Measurements from ENCODE around the gene TMED9. TPM values are rescaled to one million over a fixed set of nuclear protein-coding genes. Genes with fewer than 3 reads are reported as not detected.

Gene TMED9
- polyA plus RNA-seq (ENCODE audit: low read depth in 6 of 6) = 100 to 1,000 TPM in 3 of 6 donors, 10 to 100 TPM in 3; 86.8 to 108 (median 99.4) TPM

DNA sequence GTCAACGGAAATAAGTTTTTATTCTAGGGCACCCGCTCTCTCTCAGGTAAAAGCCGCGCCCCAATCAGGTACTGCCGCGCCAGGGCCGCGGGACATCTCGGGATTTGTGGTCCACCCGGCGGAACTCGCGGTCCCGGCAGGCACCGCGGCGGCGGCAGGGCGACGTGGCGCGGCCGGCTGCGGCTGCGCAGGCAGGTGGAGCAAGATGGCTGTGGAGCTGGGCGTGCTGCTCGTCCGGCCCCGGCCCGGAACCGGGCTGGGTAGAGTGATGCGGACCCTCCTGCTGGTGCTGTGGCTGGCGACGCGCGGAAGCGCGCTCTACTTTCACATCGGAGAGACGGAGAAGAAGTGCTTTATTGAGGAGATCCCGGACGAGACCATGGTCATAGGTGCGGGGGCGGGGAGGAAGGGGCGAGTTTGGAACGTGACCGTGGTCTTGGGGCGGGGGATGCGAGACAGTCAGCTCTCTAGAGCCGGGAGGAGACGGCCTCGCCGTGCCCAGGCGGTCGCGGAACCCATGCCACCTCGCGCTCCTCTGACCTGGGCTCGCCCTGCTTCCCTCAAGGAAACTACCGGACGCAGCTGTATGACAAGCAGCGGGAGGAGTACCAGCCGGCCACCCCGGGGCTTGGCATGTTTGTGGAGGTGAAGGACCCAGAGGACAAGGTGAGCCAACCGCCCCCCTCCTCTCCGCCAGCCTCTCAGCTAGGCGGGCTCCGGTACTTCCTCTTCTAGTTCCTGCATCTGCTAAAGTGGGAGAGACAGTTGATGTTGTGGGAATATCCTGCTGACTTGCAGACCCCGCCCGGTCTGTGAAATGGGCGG is at the start of gene TMED9:
TSS of gene TMED9 (plus strand) at position 194 of the 825 bp plus-strand sequence. CDS start at position 206, 12 bp downstream.
- peak within 1 kb of the TSS; percentile 90 to 99 (median 96) for H3K27ac Mint-ChIP-seq
- DNase-seq (peak; percentile 90), ATAC-seq (ENCODE audit: low read depth in 2 of 2) (peak; percentile 96)
- H3K4me1 Mint-ChIP-seq = peaks cover 19 to 28% (median 22%) of the 10 kb centered on the region in 3 donors
- H3K27me3 Mint-ChIP-seq = peaks cover 0 to 27% (median 15%) of the 10 kb centered on the region in 3 donors
- no peaks in the 10 kb centered on the region for H3K9me3 Mint-ChIP-seq
- peak within 1 kb of the TSS; percentile 88 to 99 (median 95) for H3K4me3 Mint-ChIP-seq
- peaks cover 3 to 23% of the 10 kb centered on the region in 2 donors for H3K36me3 Mint-ChIP-seq

- peaks cover 13 to 18% (median 17%) of the 10 kb centered on the region in 3 donors for H3K4me1 Mint-ChIP-seq
- no peaks in the 10 kb centered on the region for H3K27me3 Mint-ChIP-seq
- no peak for DNase-seq
- H3K27ac Mint-ChIP-seq = peak overlapping the region in 3 of 6 donors; percentile 21 to 60 (median 39)
- ATAC-seq (ENCODE audit: low read depth in 2 of 2) = no peak
- peaks cover 5 to 6% of the 10 kb centered on the region in 2 donors for H3K36me3 Mint-ChIP-seq
- no peaks in the 10 kb centered on the region for H3K9me3 Mint-ChIP-seq
- no peak overlapping the region for H3K4me3 Mint-ChIP-seq
Observed at GRCh38 chr5:177542816-177543465, 49.1 kb upstream of the TMED9 start.

- no peaks in the 10 kb centered on the region for H3K36me3 Mint-ChIP-seq
- DNase-seq (no peak), ATAC-seq (ENCODE audit: low read depth in 2 of 2) (no peak)
- H3K4me1 Mint-ChIP-seq = peaks cover 27 to 35% (median 34%) of the 10 kb centered on the region in 3 donors
- H3K9me3 Mint-ChIP-seq = no peaks in the 10 kb centered on the region
- H3K27ac Mint-ChIP-seq = peak overlapping the region in 1 of 6 donors; percentile 37
- H3K27me3 Mint-ChIP-seq = no peaks in the 10 kb centered on the region
- no peak overlapping the region for H3K4me3 Mint-ChIP-seq
Observed at GRCh38 chr5:177545487-177546257, 46.3 kb upstream of the TMED9 start.

GRCh38 chr5:177546258-177546741 is 45.7 kb upstream of the TMED9 start:
- Mint-ChIP-seq H3K4me1 (peaks cover 23 to 37% (median 35%) of the 10 kb centered on the region in 3 donors), H3K36me3 (no peaks in the 10 kb centered on the region), H3K9me3 (no peaks in the 10 kb centered on the region), H3K27ac (no peak overlapping the region), H3K27me3 (no peaks in the 10 kb centered on the region), H3K4me3 (no peak overlapping the region)
- ATAC-seq (ENCODE audit: low read depth in 2 of 2) (no peak), DNase-seq (no peak)

GRCh38 chr5:177547736-177548135 is 44.3 kb upstream of the TMED9 start:
- Mint-ChIP-seq H3K9me3 (no peaks in the 10 kb centered on the region), H3K4me3 (no peak overlapping the region), H3K36me3 (no peaks in the 10 kb centered on the region), H3K27ac (no peak overlapping the region), H3K27me3 (no peaks in the 10 kb centered on the region), H3K4me1 (peaks cover 31 to 42% (median 42%) of the 10 kb centered on the region in 3 donors)
- no peak for ATAC-seq (ENCODE audit: low read depth in 2 of 2)
- DNase-seq = no peak

GRCh38 chr5:177548495-177548894 is 43.5 kb upstream of the TMED9 start:
- Mint-ChIP-seq H3K27ac (peak overlapping the region in 3 of 6 donors; percentile 47 to 87 (median 62)), H3K27me3 (no peaks in the 10 kb centered on the region), H3K4me3 (no peak overlapping the region), H3K4me1 (peaks cover 38 to 49% (median 48%) of the 10 kb centered on the region in 3 donors), H3K9me3 (no peaks in the 10 kb centered on the region), H3K36me3 (no peaks in the 10 kb centered on the region)
- ATAC-seq (ENCODE audit: low read depth in 2 of 2) (no peak), DNase-seq (no peak)

GRCh38 chr5:177550122-177550521 is 41.9 kb upstream of the TMED9 start:
- Mint-ChIP-seq H3K4me3 (peak overlapping the region in 2 of 8 donors; percentile 11 to 83), H3K4me1 (peaks cover 45 to 56% (median 50%) of the 10 kb centered on the region in 3 donors), H3K36me3 (no peaks in the 10 kb centered on the region), H3K27ac (peak overlapping the region in 4 of 6 donors; percentile 12 to 74 (median 34)), H3K27me3 (no peaks in the 10 kb centered on the region), H3K9me3 (no peaks in the 10 kb centered on the region)
- DNase-seq (peak; percentile 22), ATAC-seq (ENCODE audit: low read depth in 2 of 2) (peak; percentile 45 to 51)

DNA sequence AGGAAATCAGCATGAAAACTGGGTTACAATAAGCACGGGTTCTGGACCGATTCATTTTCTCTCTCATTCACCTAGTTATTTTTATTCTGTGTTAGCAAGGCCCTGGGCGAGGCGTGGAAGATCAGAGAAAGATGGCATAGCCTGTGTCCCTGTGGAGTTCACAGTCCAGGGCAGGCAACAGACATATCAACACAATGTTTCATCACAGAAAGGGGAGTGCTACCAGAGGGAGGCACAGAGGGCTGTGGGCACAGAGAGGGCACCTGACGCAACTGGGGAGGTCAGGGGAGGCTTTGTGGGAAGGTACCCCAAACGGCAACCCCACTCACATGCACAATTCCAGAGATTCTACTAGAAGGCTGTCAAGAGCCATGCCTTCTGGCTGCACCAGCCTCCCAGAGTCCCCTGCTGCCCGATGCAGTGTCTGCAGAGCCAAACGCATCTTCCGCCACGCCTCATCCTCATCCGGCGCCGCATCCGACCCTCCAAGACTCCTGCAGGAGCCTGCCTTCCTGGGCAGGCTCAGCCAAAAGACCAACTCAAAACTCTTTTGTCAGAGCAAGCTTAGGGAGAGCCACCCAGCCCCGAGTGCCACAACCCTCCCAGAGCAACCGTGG is 39.1 kb upstream of the TMED9 start:
- no peaks in the 10 kb centered on the region for H3K36me3 Mint-ChIP-seq
- peak overlapping the region in 5 of 6 donors; percentile 1 to 72 (median 28) for H3K27ac Mint-ChIP-seq
- H3K9me3 Mint-ChIP-seq = no peaks in the 10 kb centered on the region
- H3K4me3 Mint-ChIP-seq = peak overlapping the region; percentile 78 to 94 (median 86)
- DNase-seq = no peak
- peaks cover 34 to 51% (median 43%) of the 10 kb centered on the region in 3 donors for H3K4me1 Mint-ChIP-seq
- no peak for ATAC-seq (ENCODE audit: low read depth in 2 of 2)
- no peaks in the 10 kb centered on the region for H3K27me3 Mint-ChIP-seq

DNA sequence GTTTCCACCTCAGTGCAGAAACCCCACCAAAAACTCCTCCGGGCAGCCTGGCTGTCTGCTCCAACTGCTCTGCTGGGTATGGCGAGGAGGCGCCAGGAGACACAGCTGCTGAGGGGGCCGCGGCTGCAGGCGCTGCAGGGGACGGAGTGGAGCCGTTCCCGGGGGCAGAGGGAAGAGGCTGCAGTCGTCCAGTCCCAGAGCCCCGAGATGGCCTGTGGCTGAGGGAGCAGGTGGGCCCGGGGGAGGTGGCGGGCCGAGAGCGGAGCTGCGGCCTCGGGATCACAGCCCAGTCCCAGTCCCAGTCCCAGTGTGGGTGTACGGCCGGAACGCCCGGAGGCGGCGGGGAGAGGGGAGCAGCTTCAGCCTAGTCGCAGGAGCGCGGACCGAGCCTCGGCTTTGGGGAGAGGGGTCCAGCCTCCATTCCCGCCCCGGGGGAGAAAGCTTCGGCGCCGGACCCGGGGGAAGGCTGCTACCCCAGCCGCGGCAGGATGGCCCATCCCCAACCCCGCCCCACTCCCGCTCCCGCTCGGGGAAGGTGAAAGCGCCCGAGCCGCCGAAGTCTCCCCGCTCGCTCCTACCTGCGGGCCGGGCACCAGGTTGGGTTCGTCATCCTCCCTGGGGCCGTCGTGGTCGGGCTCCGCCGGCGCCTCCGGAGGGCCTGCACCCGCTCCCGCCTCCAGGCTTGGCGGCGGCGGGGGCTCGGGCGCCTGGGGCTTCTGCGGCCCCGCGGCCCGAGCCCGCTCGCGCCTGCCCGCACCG is 38.2 kb upstream of the TMED9 start:
- Mint-ChIP-seq H3K9me3 (no peaks in the 10 kb centered on the region), H3K4me1 (peaks cover 28 to 42% (median 35%) of the 10 kb centered on the region in 3 donors), H3K36me3 (no peaks in the 10 kb centered on the region), H3K4me3 (peak overlapping the region; percentile 79 to 94 (median 86)), H3K27me3 (no peaks in the 10 kb centered on the region), H3K27ac (peak overlapping the region in 3 of 6 donors; percentile 42 to 80 (median 65))
- ATAC-seq (ENCODE audit: low read depth in 2 of 2) = peak; percentile 44 to 48
- peak; percentile 4 for DNase-seq

GRCh38 chr5:177554474-177555111 is 37.4 kb upstream of the TMED9 start, which contains the start of gene FAM193B:
Gene FAM193B (minus strand): TSS chr5:177554563. CDS start chr5:177554458, 105 bp downstream.
- Mint-ChIP-seq H3K4me1 (peaks cover 26 to 38% (median 33%) of the 10 kb centered on the region in 3 donors), H3K27me3 (no peaks in the 10 kb centered on the region), H3K4me3 (peak within 1 kb of the TSS; percentile 83 to 95 (median 92)), H3K36me3 (no peaks in the 10 kb centered on the region), H3K9me3 (no peaks in the 10 kb centered on the region), H3K27ac (peak within 1 kb of the TSS; percentile 69 to 91 (median 84))
- ATAC-seq (ENCODE audit: low read depth in 2 of 2) = peak; percentile 94 to 96
- DNase-seq = peak; percentile 93

- ATAC-seq (ENCODE audit: low read depth in 2 of 2) (no peak), DNase-seq (no peak)
- Mint-ChIP-seq H3K27me3 (no peaks in the 10 kb centered on the region), H3K4me1 (peaks cover 24 to 32% (median 30%) of the 10 kb centered on the region in 3 donors), H3K4me3 (peak overlapping the region; percentile 15 to 95 (median 90)), H3K27ac (peak overlapping the region in 1 of 6 donors; percentile 88), H3K36me3 (no peaks in the 10 kb centered on the region), H3K9me3 (no peaks in the 10 kb centered on the region)
Observed at GRCh38 chr5:177555228-177555627, 36.8 kb upstream of the TMED9 start.

All from naive B cell (primary cell).